Measurements from ENCODE around the gene CXCL16.
"Not testable (repeated sequence)": the region's sequence is repeated elsewhere in the genome, so short reads cannot be mapped to it uniquely, and the experiment has no call there.

CXCL16 gene

DNA sequence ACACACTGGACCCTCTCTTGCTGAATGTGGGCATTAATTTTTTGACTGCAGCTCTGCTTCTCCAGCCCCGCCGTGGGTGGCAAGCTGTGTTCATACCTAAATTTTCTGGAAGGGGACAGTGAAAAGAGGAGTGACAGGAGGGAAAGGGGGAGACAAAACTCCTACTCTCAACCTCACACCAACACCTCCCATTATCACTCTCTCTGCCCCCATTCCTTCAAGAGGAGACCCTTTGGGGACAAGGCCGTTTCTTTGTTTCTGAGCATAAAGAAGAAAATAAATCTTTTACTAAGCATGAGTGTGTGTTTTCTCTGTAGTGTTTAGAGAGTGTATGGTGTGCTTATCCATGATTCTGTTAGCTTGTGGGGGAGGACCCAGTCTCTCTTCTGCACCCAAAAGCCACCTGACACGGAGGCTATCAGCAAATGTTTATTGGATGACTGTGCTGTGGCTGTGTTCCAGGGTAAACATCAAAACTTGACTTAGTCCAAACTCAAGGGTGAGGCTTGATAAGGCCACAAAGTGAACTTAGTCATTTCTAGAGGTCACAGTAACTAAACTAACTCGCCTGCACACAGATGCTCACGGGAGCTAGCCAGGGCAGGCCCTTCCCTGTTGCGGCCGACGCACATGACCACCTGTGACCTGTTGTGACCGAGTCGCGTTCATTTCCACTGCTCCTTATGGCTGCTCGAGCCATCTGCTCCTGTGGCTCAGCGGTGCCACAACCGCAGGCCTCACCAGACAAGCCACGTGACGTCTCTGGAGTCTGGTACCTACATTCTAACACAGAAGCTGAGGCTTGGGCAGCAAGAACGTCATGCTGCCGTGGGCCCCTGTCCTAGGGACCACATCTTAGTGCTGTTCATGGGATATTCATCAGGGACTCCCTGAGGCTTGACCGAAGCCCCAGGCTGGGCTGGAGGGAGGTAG, 18.3 kb downstream of the CXCL16 start:
- no peak for DNase-seq (ENCODE audit: low spot score)

DNA sequence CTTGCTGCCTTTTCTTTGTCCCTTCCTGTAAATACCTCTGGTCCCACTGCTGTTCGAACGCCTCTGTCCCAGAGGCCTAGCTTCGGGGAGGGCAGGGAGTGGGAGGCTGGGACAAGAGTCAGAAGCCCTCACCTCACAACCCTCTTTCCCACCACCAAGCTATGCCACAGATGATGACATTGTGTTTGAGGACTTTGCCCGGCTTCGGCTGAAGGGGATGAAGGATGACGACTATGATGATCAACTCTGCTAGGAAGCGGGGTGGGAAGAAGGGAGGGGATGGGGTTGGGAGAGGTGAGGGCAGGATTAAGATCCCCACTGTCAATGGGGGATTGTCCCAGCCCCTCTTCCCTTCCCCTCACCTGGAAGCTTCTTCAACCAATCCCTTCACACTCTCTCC, 18.9 kb downstream of the CXCL16 start:
- DNase-seq (ENCODE audit: low spot score): no peak

DNA sequence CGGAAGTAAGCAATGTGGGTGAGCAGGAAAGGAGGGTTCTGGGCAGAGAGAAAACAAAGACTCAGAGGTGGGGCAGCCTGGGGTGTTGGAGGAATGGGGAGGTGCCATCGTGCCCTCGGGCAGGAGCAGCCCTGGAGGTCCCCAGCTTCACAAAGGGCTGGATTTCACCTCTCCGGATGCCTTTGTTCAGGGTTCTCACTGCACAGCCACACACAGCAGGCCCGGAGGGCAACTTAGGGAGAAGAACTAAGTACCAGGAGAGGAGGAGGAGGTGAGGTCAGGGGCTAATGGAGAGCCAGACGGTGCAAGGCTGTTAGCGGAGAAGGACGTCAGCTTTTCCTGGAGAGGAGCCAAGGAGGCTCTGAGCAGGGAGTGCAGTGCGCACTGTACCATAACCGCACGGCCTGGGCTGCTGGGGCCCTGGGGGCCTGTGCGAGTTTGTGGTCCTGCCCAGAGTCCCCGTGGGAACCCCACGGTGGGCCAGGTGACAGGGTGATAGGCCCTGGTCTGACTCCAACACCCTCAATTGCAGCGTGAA, 20.0 kb downstream of the CXCL16 start:
- DNase-seq (ENCODE audit: low spot score): no peak

DNA sequence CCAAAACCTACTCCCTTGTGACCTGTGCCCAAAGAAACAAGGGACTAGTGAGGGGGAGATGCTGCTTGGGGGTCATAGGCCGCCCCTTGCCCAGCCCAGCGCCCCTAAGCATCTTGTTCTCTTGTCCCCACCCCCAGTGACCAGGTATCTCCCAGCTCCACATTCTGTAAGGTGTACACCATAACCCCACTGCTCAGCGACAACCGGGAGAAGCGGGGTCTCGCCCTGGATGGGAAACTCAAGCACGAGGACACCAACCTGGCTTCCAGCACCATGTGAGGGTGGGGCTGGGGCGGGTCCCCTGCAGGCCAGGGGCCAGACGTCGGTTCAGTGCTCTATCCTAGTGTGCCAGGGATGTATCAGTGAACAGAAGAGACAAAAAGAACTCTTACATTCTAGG, 20.6 kb downstream of the CXCL16 start:
- DNase-seq (ENCODE audit: low spot score): no peak

DNA sequence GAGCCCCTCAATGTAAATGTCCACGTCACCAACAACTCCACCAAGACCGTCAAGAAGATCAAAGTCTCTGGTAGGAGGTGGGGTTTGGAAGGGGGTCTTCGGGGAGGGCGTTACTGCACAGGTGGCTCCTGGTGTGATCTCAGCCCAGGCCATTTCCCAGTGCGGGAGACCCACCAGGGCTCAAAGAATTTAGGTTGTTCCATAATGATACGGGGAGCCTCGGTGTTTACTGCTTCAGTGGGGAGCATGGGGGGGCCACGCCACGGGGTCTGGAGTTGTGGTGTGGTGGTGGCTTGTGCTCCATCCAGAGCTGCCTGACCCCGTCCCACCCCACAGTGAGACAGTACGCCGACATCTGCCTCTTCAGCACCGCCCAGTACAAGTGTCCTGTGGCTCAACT, 21.5 kb downstream of the CXCL16 start:
- no peak for DNase-seq (ENCODE audit: low spot score)

DNA sequence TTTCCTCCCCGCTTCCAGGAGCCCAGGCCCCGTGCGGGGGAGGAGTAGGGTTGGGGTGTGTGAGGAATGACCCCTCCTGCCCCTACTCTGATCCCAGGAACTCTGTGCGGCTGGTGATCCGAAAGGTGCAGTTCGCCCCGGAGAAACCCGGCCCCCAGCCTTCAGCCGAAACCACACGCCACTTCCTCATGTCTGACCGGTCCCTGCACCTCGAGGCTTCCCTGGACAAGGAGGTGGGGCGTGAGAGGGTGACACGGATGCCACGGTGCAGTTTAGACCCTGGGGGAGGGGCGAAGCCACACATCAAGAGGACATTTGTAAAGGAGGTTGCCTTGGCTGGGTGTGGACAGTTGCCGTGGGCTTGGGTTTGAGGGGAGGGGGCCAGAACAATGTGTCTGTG, 21.9 kb downstream of the CXCL16 start:
- no peak for DNase-seq (ENCODE audit: low spot score)

DNA sequence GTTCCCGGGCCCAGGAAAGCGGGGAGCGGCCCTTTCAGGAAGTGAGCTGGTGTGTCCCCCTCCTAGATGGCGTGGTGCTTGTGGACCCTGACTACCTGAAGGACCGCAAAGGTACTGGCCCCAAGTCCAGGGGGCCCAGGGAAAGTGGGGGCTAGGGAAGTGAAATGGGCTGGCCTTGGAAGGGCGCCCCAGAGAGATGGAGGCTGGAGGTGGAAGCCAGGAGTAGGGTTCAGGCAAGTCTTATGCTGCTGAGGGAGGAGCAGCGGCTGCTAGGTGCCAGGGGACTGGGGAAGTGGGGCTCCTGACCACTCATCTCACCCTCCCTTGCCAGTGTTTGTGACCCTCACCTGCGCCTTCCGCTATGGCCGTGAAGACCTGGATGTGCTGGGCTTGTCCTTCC, 23.6 kb downstream of the CXCL16 start:
- no peak for DNase-seq (ENCODE audit: low spot score)

DNA sequence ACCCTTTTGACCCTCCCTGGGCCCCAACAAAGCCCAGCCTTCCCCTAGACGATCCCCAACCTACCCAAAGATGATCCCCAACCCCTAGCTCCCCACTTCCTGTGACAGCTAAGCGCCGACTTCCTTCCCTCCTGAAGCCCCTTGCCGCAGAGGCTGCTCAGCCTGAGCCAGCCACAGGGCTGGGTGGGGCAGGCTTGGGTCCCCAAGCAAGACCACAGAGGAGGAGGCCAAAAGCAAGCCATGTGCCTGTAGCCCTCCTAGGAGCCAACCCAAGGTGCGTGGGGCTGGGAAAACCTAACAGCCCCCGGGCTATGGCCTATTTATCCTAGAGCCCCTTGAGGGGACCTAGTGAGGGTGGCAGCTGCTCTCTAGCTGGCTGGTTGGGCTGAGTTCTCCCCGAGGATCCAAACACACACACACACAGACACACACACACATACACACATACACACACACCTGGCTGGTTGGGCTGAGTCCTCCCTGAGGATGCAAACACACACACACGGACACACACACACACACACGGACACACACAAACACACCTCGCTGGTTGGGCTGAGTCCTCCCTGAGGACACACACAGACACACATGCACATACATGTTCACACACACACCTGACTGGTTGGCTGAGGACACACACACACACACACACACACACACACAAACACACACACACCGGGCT, 24.5 kb downstream of the CXCL16 start:
- DNase-seq (ENCODE audit: low spot score): peak; percentile 70

DNA sequence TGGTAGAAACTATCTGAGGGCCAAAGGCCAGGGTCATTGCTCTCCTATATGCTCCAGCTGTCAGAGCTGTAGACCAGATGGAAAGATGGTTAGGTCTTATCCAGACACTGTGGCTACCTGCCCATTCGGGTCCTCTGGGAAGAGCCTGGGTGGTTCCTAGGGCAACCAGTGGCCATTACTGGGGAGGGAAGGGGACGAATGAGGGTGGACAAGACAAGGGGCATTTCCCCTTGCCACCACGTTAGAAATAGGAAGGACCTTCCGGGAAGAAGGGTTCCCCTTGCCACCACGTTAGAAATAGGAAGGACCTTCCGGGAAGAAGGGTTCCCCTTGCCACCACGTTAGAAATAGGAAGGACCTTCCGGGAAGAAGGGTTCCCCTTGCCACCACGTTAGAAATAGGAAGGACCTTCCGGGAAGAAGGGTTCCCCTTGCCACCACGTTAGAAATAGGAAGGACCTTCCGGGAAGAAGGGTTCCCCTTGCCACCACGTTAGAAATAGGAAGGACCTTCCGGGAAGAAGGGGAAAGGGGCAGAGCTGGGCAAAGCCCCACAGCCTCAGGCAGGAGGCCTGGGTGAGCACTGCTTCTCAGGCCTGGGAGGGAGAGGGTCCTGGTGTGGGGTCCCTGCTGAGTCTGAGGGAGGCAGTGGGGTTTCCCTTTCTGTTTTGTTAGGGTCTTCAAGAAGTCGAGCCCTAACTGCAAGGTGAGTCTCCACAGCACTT, 25.2 kb downstream of the CXCL16 start:
- not testable (repeated sequence) for DNase-seq (ENCODE audit: low spot score)

DNA sequence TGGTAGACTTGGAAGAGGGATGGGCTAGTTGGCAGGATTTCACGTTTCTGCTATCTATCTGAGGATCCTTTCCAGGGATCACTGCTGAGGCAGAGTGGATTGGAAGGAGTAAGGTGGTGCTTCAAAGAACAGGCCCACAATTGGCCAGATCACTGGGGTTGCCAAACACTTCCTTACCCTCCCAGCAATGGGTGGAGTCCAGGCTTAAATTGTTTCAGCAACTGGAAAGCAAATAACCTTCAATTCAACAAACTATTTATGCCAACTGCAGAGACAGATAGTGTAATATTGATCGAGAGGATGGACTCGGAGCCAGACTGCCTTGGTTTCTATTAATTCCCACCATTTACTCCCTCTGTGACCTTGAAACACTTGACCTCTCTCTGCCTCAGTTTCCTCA, 27.2 kb downstream of the CXCL16 start:
- no peak for DNase-seq (ENCODE audit: low spot score)

DNA sequence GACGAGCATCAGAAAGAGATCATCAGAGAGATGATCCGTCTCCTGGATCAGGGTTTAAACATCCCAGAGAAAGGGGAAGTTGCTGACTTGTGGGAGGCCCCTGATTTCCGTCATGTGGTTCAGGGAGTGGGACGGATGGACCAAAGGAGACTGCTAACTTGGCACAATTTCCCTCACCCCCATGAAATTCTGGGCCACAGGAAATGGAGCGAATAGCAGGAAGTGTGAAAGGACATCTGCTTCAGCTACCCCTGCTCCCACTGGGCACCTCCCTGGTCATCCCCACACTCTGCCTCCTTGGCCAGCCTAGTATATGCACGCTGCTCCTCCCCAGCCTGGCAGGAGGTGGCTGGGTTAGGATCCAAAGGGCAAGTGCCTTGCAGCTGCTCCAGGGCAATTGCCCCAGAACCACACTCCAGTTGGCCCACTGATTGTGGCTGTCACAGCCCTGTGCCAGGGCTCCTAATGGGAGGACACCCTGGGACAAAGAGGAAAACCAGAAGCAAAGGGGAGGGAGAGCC, 28.0 kb downstream of the CXCL16 start:
- no peak for DNase-seq (ENCODE audit: low spot score)

DNA sequence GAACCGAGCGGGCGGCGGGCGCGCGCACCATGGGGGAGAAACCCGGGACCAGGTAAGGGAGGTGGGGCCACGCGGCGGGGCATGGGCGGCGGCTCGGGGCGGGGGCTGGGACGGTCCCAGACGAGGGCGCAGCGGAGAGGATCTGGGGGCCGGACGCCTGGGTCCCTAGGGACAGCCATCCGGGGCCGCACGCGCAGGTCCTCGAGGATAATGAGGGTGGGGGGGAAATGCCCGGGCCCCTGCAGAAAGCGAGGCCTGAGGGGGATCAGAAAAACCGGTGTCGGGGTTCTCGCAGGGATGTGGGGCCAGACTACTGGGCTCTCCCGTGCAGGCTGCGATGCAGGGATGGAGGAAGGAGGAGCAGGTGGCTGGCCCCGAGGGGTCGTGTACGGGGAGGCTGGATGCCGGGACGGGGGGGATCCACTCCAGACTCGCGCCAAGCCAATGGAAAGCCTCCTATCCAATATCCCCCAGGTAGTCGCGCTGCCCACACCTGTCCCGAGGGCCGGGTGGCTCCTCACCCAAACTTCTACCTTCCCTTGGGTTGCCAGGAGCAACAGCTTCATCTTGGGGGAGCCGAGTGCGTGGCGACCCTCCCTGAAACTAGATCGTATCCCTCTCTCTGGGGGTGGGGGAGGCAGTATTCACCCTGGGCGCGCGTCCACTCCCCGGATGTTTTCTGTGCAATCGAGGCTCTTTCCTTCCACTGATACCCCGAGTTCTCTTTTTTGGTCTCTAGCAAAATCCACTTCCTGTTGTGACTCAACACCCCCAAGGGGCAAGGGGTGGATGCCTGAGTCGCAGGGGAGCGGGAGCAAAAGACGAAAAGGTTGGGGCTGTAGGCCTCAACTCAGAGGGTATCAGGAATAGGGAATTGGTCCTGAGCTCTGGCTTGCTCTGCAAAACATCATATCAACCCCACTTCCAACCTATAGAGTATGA, 28.8 kb downstream of the CXCL16 start:
- DNase-seq (ENCODE audit: low spot score): peak; percentile 68

DNA sequence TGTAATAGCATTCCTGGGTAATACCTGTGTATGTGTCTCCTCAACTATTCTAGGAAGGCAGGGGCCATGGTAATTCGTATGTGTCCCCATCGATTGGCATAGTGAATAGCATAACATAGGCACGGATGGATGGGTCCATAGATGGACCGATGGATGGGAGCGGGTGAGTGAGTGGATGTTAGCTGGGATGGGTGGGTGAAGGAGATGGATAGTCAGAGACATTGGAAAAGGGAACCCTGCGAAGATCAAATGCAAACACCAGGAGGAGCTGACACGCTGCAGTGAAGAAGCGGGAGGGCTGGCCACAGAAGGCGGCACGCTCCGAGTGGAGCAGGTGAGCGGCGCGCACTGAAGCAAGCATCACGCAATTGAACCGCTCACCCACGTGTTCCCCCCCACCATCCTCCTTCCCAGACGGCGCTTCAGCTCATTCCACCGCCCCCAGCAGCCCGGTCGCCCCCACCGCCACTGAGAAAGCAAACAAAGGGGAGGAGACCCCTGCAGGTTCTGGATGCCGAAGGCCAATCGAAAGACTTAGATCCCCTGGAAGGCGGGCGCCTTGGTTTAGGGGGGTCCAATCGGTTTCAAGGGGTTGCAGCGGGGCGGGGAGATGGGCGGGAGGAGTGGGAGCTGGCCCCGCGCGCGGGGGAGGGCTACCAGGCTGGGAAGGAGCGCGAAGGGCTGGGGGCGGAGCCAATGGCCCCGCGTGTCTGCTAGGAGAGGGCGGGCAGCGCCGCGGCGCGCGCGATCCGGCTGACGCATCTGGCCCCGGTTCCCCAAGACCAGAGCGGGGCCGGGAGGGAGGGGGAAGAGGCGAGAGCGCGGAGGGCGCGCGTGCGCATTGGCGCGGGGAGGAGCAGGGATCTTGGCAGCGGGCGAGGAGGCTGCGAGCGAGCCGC, 29.7 kb downstream of the CXCL16 start, which contains the start of gene ARRB2:
Gene ARRB2 (plus strand): TSS at position 839 of the 899 bp plus-strand sequence. CDS start 90 bp downstream, outside the sequence.
- peak; percentile 99 for DNase-seq (ENCODE audit: low spot score)

DNA sequence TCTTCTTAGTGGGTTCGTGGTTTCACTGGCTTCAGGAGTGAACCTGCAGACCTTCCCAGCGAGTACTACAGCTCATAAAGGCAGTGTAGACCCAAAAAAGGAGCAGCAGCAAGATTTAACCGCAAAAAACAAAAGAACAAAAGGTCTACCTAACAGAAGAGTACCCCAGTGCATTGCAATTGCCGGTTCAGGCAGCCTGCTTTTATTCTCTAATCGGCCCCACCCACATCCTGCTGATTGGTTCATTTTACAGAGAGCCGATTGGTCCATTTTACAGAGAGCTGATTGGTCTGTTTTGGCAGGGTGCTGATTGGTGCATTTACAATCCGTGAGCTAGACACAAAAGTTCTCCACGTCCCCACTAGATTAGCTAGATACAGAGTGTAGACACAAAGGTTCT, 31.3 kb downstream of the CXCL16 start:
- DNase-seq (ENCODE audit: low spot score): peak; percentile 40

DNA sequence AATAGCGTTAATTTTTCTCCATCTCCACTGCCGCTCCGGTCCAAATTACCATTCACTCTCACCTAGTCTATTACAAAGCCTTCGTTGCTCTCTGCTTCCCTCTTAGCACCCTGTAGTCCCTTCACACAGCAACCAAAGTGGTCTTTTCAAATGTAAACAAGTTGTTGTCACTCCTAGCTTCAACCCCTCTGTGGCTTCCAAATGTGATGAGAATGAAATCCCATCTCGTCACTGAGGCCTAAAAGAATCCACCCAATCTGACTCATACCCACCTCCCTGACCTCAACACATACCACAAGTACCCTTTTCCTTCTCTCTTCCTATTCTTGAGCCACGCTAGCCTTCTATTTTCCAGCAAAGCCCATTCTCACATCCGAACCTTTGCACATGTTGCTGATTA, 33.6 kb downstream of the CXCL16 start:
- DNase-seq (ENCODE audit: low spot score): no peak

DNA sequence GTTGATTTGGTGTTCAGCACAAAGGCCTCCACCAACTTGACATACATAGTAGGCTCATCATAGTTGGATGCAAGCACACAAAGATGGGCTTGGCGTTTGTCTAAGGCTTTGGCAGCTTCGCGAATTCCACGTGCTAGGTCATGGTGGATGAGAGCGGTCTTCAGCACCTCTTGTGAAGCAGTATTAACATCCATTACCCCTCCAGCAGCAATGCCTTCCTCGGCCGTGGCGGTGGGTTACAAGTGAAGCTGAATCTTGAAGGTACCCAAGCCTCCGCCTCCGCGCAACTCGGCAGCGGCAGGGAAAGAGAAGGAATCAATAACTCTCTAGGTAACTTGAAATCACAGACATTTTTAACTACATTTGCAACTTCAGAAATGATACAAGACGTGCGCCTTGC, 34.7 kb downstream of the CXCL16 start:
- no peak for DNase-seq (ENCODE audit: low spot score)

DNA sequence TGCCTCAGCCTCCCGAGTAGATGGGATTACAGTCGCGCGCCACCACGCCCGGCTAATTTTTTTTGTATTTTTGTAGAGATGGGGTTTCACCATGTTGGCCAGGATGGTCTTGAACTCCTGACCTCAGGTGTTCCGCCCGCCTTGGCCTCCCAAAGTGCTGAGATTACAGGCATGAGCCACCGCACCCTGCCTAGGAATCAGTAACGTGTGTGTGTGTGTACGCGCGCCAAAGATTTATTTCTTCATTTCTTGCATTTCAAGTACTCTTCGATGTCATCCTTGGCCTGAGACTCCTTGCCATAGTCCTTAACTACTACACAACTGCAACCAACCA, 35.2 kb downstream of the CXCL16 start:
- DNase-seq (ENCODE audit: low spot score): not testable (repeated sequence)

DNA sequence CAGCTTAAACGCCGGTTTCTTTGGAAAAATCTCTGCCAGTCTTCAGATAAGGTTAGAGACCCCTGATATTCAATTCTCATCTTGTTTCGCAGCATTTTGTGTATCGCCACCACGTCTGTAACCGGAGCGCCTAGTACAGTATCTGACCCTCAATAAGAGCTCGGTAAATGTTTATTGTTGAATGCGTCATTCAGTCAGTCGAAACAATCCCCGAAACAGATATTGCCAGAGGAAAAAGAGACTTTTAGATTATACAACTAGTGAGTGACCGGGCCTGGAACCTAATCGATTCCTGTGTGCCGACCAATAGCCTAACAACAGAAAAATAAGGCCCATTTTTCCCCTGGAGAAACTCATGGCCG, 36.4 kb downstream of the CXCL16 start:
- no peak for DNase-seq (ENCODE audit: low spot score)

DNA sequence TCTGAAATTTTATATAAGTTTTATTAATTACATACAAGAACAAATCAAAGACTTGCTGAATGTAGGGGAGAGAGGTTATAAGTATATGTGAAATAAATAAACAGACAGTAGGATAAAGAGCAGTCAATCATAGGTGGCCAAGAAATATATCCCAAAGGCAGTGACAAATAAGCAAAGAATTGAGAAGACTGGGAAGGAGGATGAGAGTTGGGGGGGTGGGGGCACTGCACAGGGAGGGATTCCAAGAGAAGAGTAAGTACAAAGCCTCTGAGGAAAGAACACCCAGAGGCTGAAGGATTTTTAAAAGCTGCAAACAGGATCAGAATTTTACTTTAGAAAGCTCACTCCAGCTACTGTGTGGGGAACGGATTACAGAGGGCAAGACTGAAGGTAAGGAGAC, 38.6 kb downstream of the CXCL16 start:
- no peak for DNase-seq (ENCODE audit: low spot score)

DNA sequence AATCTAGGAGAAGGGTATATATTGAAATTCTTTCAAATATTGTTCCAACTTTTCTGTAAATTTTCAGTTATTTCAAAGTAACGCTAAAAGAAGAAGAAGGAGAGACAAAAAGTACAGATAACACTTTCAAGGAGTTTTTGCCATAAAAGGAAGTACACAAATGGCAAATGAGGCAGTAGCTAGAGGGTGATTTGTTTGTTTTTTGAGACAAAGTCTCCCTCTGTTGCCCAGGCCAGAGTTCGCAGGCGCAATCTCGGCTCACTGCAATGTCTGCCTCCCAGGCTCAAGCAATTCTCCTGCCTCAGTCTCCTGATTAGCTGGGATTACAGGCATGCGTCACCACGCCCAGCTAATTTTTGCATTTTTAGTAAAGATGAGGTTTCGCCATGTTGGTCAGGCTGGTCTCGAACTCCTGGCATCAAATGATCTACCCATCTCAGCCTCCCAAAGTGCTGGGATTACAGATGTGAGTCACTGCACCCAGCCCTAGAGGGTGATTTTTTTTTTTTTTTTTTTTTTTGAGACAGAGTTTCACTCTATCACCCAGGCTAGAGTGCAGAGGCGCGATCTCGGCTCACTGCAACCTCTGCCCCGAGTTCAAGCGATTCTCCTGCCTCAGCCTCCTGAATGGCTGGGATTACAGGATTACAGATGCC, 40.2 kb downstream of the CXCL16 start:
- not testable (repeated sequence) for DNase-seq (ENCODE audit: low spot score)

Measured in CD4-positive, alpha-beta T cell treated with Interleukin-6 at 100 ng/mL for 8 hours (primary cell).